H1 (cell line): ENCODE measurements around the gene LONP2. TPM values are rescaled to one million over a fixed set of nuclear protein-coding genes. Genes with fewer than 3 reads are reported as not detected.

ENCODE experiments used
- BCL11A ChIP-seq, 2 experiments: IDR thresholded peaks; one replicate each; pipeline ENCODE4 v1.6.1; 2011; ENCODE audit warnings: low read depth in 2 of 2, low read length in 2 of 2, mild to moderate bottlenecking in 2 of 2
- MAFK ChIP-seq: IDR thresholded peaks from 2 replicates; pipeline ENCODE4 v1.6.1; 2012; ENCODE audit warnings: low read depth, mild to moderate bottlenecking, improper control_type of control experiment, low read length
- polyA plus RNA-seq, 7 experiments: library from polyadenylated mRNA; depleted of rRNA in 3 of 7; stranded (reverse) in 5 of 7; unstranded in 2 of 7; fragments of >200 nt in 5 of 7; fragments of 200-250 nt in 2 of 7; gene quantifications; 1 replicate in 5 of 7; 2 replicates in 1 of 7; 4 replicates in 1 of 7; pipeline versions ENCODE4 v1.2.1 to v1.2.3, GENCODE V29; 2011 to 2013; ENCODE audit warnings: missing spikeins in 2 of 7, mixed read lengths in 2 of 7
- total RNA-seq: library from RNA; stranded (reverse); fragmentation: NEBNext Ultra II Directional; extraction: Animal tissue kit (Norgen Biotek cat#: 25700); gene quantifications from 2 replicates; pipeline ENCODE4 v1.2.1, GENCODE V29; 2021

The LONP2 gene
- total and polyA plus RNA-seq, 2 of the 8 experiments (the other 6 are each of a cell fraction or from before 2014, with no cell fraction given): 8.1 to 23.1 TPM

DNA sequence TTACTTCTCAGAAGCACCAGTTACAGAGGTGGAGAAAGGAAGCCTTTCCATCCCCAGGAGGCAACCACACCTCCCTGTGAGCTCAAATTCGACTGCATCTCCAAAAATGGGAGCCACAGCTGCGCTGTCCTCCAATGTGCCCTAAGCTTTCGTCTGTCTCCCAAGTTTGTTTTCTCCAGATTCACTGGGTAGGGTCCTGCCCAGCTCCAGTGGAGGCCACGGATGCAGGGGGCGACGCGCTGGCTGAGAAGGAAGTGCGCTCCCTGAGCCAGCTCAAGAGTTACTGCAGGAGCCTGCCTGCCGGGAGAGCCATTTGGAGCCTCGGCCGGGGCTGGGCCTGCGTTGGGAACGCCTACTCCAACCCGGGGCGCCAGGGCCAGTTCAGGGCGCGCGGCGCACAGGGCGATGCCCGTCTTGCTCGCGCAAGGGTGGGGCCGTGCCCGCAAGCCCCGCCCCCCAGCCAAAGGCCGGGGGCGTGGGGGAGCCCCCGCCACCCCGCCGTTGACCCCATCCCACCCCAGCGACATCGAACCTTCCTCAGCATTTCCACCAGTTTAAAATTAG, 121.6 kb downstream of the LONP2 start (continued):
- TF ChIP-seq MAFK: no peak
- no peak for TF ChIP-seq BCL11A (IDR thresholded peaks at IDR 0.05; ENCODE audit: low read depth in 2 of 2, low read length in 2 of 2)
